Fibroblast of lung (primary cell): ENCODE results near the gene FCGBP. TPM values are rescaled to one million over a fixed set of nuclear protein-coding genes. Genes with fewer than 3 reads are reported as not detected.

Experiments
- DNase-seq, 2 donors: peaks; one replicate each; pipeline versions ENCODE4 v3.0.0 to v3.0.0-alpha.2; 2010; ENCODE audit warnings: low read depth in 2 of 2
- H2AFZ ChIP-seq: 2 replicates; pipeline ENCODE4 v1.5.1; 2012; ENCODE audit warnings: low read length, control low read depth, inconsistent platforms
- H3K27ac ChIP-seq: 2 replicates; pipeline ENCODE4 v1.5.1; 2011; ENCODE audit warnings: low read length, control low read depth; ENCODE audit not compliant: insufficient read depth
- H3K27me3 ChIP-seq: 2 replicates; pipeline ENCODE4 v1.5.1; 2011; ENCODE audit warnings: mild to moderate bottlenecking, low read length; ENCODE audit not compliant: control insufficient read depth, insufficient read depth
- H3K36me3 ChIP-seq: 2 replicates; pipeline ENCODE4 v1.5.1; 2011; ENCODE audit warnings: low read length; ENCODE audit not compliant: control insufficient read depth, insufficient read depth
- H3K4me1 ChIP-seq: 2 replicates; pipeline ENCODE4 v1.5.1; 2011; ENCODE audit warnings: low read length; ENCODE audit not compliant: control insufficient read depth, insufficient read depth; ENCODE audit errors: extremely low read depth
- H3K4me2 ChIP-seq: 2 replicates; pipeline ENCODE4 v1.5.1; 2011; ENCODE audit warnings: low read length, control low read depth; ENCODE audit not compliant: insufficient read depth; ENCODE audit errors: extremely low read depth
- H3K4me3 ChIP-seq, 4 experiments: fragments of 200-600 bp in 1 of 4; sonication (generic) in 1 of 4; replicated peaks in 1 of 4; 2 replicates each; pipeline ENCODE4 v1.5.1; 2011 to 2016; ENCODE audit warnings: low read length in 4 of 4, low read depth in 3 of 4, mild to moderate bottlenecking in 3 of 4, control low read depth in 2 of 4, inconsistent platforms in 1 of 4, mixed read lengths in 1 of 4; ENCODE audit not compliant: insufficient read depth in 1 of 4; ENCODE audit errors: control extremely low read depth in 1 of 4
- H3K79me2 ChIP-seq: 2 replicates; pipeline ENCODE4 v1.5.1; 2012; ENCODE audit warnings: mild to moderate bottlenecking, low read length, inconsistent platforms; ENCODE audit not compliant: control insufficient read depth, insufficient read depth
- H3K9ac ChIP-seq: 2 replicates; pipeline ENCODE4 v1.5.1; 2011; ENCODE audit warnings: mild to moderate bottlenecking, low read length, control low read depth; ENCODE audit not compliant: insufficient read depth
- H3K9me3 ChIP-seq: 2 replicates; pipeline ENCODE4 v1.5.1; 2012; ENCODE audit warnings: low read depth, low read length; ENCODE audit not compliant: control insufficient read depth, insufficient read depth
- H4K20me1 ChIP-seq: 2 replicates; pipeline ENCODE4 v1.5.1; 2011; ENCODE audit warnings: low read length; ENCODE audit not compliant: control insufficient read depth, insufficient read depth; ENCODE audit errors: extremely low read depth
- CTCF ChIP-seq, 2 donors: IDR thresholded peaks in 1 of 2; conservative IDR thresholded peaks in 1 of 2; 1 replicate in 1 of 2; 2 replicates in 1 of 2; pipeline ENCODE4 v1.5.1; 2011 to 2012; ENCODE audit warnings: low read length in 2 of 2, control low read depth in 1 of 2, inconsistent platforms in 1 of 2, low read depth in 1 of 2, mild to moderate bottlenecking in 1 of 2
- EZH2 ChIP-seq: IDR thresholded peaks from 2 replicates; pipeline ENCODE4 v1.5.1; 2012; ENCODE audit warnings: low read length, control low read depth, mild to moderate bottlenecking; ENCODE audit errors: missing control alignments
- polyA plus RNA-seq, 2 donors: library from polyadenylated mRNA; depleted of rRNA in 1 of 2; stranded (reverse) in 1 of 2; unstranded in 1 of 2; fragments of >200 nt; gene quantifications; 2 replicates each; pipeline ENCODE4 v1.2.1, GENCODE V29; 2011 to 2012; ENCODE audit warnings: missing spikeins in 1 of 2
- total RNA-seq: library from RNA; depleted of rRNA; stranded (reverse); fragments of >200 nt; gene quantifications from 2 replicates; pipeline ENCODE4 v1.2.1, GENCODE V29; 2014

The FCGBP gene
- total and polyA plus RNA-seq, 2 donors (not counting 1 experiment from before 2014, with no cell fraction given) = 0.02 to 0.33 TPM

- Histone ChIP-seq H4K20me1 (no peaks in the 10 kb centered on the region), H3K9ac (no peak overlapping the region), H3K36me3 (no peaks in the 10 kb centered on the region), H2AFZ (no peak overlapping the region), H3K27me3 (no peaks in the 10 kb centered on the region), H3K4me2 (no peak overlapping the region), H3K9me3 (no peaks in the 10 kb centered on the region), H3K4me3 (no peak overlapping the region), H3K27ac (no peak overlapping the region), H3K79me2 (no peaks in the 10 kb centered on the region), H3K4me1 (no peaks in the 10 kb centered on the region)
- no peak for DNase-seq
- TF ChIP-seq CTCF (conservative IDR thresholded peaks at IDR 0.05 in 1 of 2, IDR thresholded peaks at IDR 0.05 in 1 of 2; ENCODE audit: low read depth in 1 of 2, low read length in 2 of 2) = no peak
- TF ChIP-seq EZH2 = no peak
Observed at GRCh38 chr19:39937094-39937720, 2.8 kb upstream of the FCGBP start.

GRCh38 chr19:39936622-39937021 lies 2.2 kb upstream of the FCGBP start:
- no peak for DNase-seq
- H3K4me3 ChIP-seq = no peak overlapping the region
- H3K9ac ChIP-seq = no peak overlapping the region

GRCh38 chr19:39936020-39936419 lies 1.6 kb upstream of the FCGBP start:
- H3K4me1 ChIP-seq = no peaks in the 10 kb centered on the region
- H3K9me3 ChIP-seq = no peaks in the 10 kb centered on the region
- no peak overlapping the region for H3K9ac ChIP-seq
- no peak overlapping the region for H3K4me2 ChIP-seq
- H3K27me3 ChIP-seq = no peaks in the 10 kb centered on the region
- no peaks in the 10 kb centered on the region for H4K20me1 ChIP-seq
- no peak for DNase-seq
- no peaks in the 10 kb centered on the region for H3K79me2 ChIP-seq
- H3K27ac ChIP-seq = no peak overlapping the region
- TF ChIP-seq CTCF (conservative IDR thresholded peaks at IDR 0.05 in 1 of 2, IDR thresholded peaks at IDR 0.05 in 1 of 2; ENCODE audit: low read depth in 1 of 2, low read length in 2 of 2) (no peak), EZH2 (no peak)
- no peaks in the 10 kb centered on the region for H3K36me3 ChIP-seq
- no peak overlapping the region for H2AFZ ChIP-seq
- no peak overlapping the region for H3K4me3 ChIP-seq

More at GRCh38 chr19:39936622-39937021, 2.2 kb upstream of the FCGBP start:
- no peaks in the 10 kb centered on the region for H4K20me1 ChIP-seq
- no peak for TF ChIP-seq CTCF (conservative IDR thresholded peaks at IDR 0.05 in 1 of 2, IDR thresholded peaks at IDR 0.05 in 1 of 2; ENCODE audit: low read depth in 1 of 2, low read length in 2 of 2)
- no peak for TF ChIP-seq EZH2
- no peaks in the 10 kb centered on the region for H3K4me1 ChIP-seq
- H3K9me3 ChIP-seq = no peaks in the 10 kb centered on the region
- H2AFZ ChIP-seq = no peak overlapping the region
- H3K36me3 ChIP-seq = no peaks in the 10 kb centered on the region
- no peaks in the 10 kb centered on the region for H3K79me2 ChIP-seq
- no peak overlapping the region for H3K4me2 ChIP-seq
- no peak overlapping the region for H3K27ac ChIP-seq
- H3K27me3 ChIP-seq = no peaks in the 10 kb centered on the region
